Measurements from ENCODE around the gene RGMA.

RGMA gene

GRCh38 chr15:93081399-93081798 lies 7.6 kb downstream of the RGMA start:
- Histone ChIP-seq H3K4me3 (ENCODE audit: low read length in 2 of 2) (no peak overlapping the region), H3K79me1 (ENCODE audit: low read depth, low read length) (peaks cover 2% of the 10 kb centered on the region), H2AK5ac (ENCODE audit: low read depth, low read length) (no peak overlapping the region), H2AFZ (ENCODE audit: low read length) (no peak overlapping the region), H4K91ac (ENCODE audit: low read depth, low read length, poor library complexity) (no peak overlapping the region), H4K8ac (ENCODE audit: low read depth, low read length) (no peak overlapping the region), H3K4me1 (ENCODE audit: control insufficient read depth in 2 of 2, insufficient read depth in 1 of 2, low read depth in 1 of 2, low read length in 2 of 2) (peaks cover 34 to 43% of the 10 kb centered on the region in 2 donors), H3K4me2 (ENCODE audit: insufficient read depth, low read length, poor library complexity, severe bottlenecking) (no peak overlapping the region), H3K36me3 (replicated peaks in 1 of 2; ENCODE audit: control insufficient read depth in 2 of 2, insufficient read depth in 2 of 2, low read length in 2 of 2) (peaks cover 12 to 82% of the 10 kb centered on the region in 2 donors), H3K23ac (ENCODE audit: low read depth, low read length, poor library complexity) (no peak overlapping the region), H3K27ac (replicated peaks; ENCODE audit: low read length) (no peak overlapping the region), H3K9me3 (replicated peaks in 1 of 2; ENCODE audit: control insufficient read depth in 2 of 2, insufficient read depth in 1 of 2, low read depth in 1 of 2, low read length in 2 of 2) (peaks cover 0 to 27% of the 10 kb centered on the region in 2 donors), H2BK5ac (ENCODE audit: low read length) (no peak overlapping the region), H2BK15ac (ENCODE audit: low read length) (no peak overlapping the region), H3K27me3 (ENCODE audit: control insufficient read depth in 3 of 3, insufficient read depth in 3 of 3, low read depth in 1 of 3, low read length in 3 of 3) (no peaks in the 10 kb centered on the region), H3K4ac (ENCODE audit: low read length) (no peak overlapping the region), H2BK12ac (ENCODE audit: low read length) (no peak overlapping the region), H3K14ac (ENCODE audit: low read length) (no peak overlapping the region), H3K18ac (ENCODE audit: low read length) (no peak overlapping the region), H3K9ac (ENCODE audit: low read depth, low read length, poor library complexity) (no peak overlapping the region), H2BK120ac (ENCODE audit: low read depth, low read length) (no peak overlapping the region)
- no CpG with 5 or more reads among the region's 5 CpGs for WGBS, 2 donors (ENCODE audit: extremely low coverage in 2 of 2, insufficient read length in 2 of 2, insufficient replicate concordance in 1 of 2)
- DNase-seq (ENCODE audit: low spot score) = no peak

GRCh38 chr15:93080451-93080850 lies 8.6 kb downstream of the RGMA start:
- H3K9ac ChIP-seq (ENCODE audit: low read depth, low read length, poor library complexity) = no peak overlapping the region
- H3K36me3 ChIP-seq (replicated peaks in 1 of 2; ENCODE audit: control insufficient read depth in 2 of 2, insufficient read depth in 2 of 2, low read length in 2 of 2) = peaks cover 12 to 76% of the 10 kb centered on the region in 2 donors
- H3K4me3 ChIP-seq (ENCODE audit: low read length in 2 of 2) = no peak overlapping the region
- no peak overlapping the region for H2BK15ac ChIP-seq (ENCODE audit: low read length)
- H3K4me2 ChIP-seq (ENCODE audit: insufficient read depth, low read length, poor library complexity, severe bottlenecking) = peak overlapping the region; percentile 21
- H3K79me1 ChIP-seq (ENCODE audit: low read depth, low read length) = peaks cover 2% of the 10 kb centered on the region
- peak overlapping the region; percentile 22 for H3K18ac ChIP-seq (ENCODE audit: low read length)
- no peak overlapping the region for H3K4ac ChIP-seq (ENCODE audit: low read length)
- H2AFZ ChIP-seq (ENCODE audit: low read length) = no peak overlapping the region
- no peak overlapping the region for H2AK5ac ChIP-seq (ENCODE audit: low read depth, low read length)
- H2BK5ac ChIP-seq (ENCODE audit: low read length) = no peak overlapping the region
- H3K9me3 ChIP-seq (replicated peaks in 1 of 2; ENCODE audit: control insufficient read depth in 2 of 2, insufficient read depth in 1 of 2, low read depth in 1 of 2, low read length in 2 of 2) = peaks cover 0 to 27% of the 10 kb centered on the region in 2 donors
- H3K27me3 ChIP-seq (ENCODE audit: control insufficient read depth in 3 of 3, insufficient read depth in 3 of 3, low read depth in 1 of 3, low read length in 3 of 3) = no peaks in the 10 kb centered on the region
- no peak overlapping the region for H4K91ac ChIP-seq (ENCODE audit: low read depth, low read length, poor library complexity)
- no peak overlapping the region for H4K8ac ChIP-seq (ENCODE audit: low read depth, low read length)
- peak overlapping the region; percentile 11 for H3K14ac ChIP-seq (ENCODE audit: low read length)
- DNase-seq (ENCODE audit: low spot score) = no peak
- no CpG with 5 or more reads among the region's 6 CpGs for WGBS, 2 donors (ENCODE audit: extremely low coverage in 2 of 2, insufficient read length in 2 of 2, insufficient replicate concordance in 1 of 2)
- peaks cover 27 to 44% of the 10 kb centered on the region in 2 donors for H3K4me1 ChIP-seq (ENCODE audit: control insufficient read depth in 2 of 2, insufficient read depth in 1 of 2, low read depth in 1 of 2, low read length in 2 of 2)
- no peak overlapping the region for H2BK12ac ChIP-seq (ENCODE audit: low read length)
- no peak overlapping the region for H3K23ac ChIP-seq (ENCODE audit: low read depth, low read length, poor library complexity)
- no peak overlapping the region for H2BK120ac ChIP-seq (ENCODE audit: low read depth, low read length)
- H3K27ac ChIP-seq (replicated peaks; ENCODE audit: low read length) = no peak overlapping the region

- H4K91ac ChIP-seq (ENCODE audit: low read depth, low read length, poor library complexity) = no peak overlapping the region
- peaks cover 33 to 41% of the 10 kb centered on the region in 2 donors for H3K4me1 ChIP-seq (ENCODE audit: control insufficient read depth in 2 of 2, insufficient read depth in 1 of 2, low read depth in 1 of 2, low read length in 2 of 2)
- H3K27ac ChIP-seq (replicated peaks; ENCODE audit: low read length) = no peak overlapping the region
- no peak overlapping the region for H3K14ac ChIP-seq (ENCODE audit: low read length)
- no peak overlapping the region for H2BK5ac ChIP-seq (ENCODE audit: low read length)
- H3K4me3 ChIP-seq (ENCODE audit: low read length in 2 of 2) = no peak overlapping the region
- no peak overlapping the region for H3K4ac ChIP-seq (ENCODE audit: low read length)
- no peak overlapping the region for H4K8ac ChIP-seq (ENCODE audit: low read depth, low read length)
- H3K23ac ChIP-seq (ENCODE audit: low read depth, low read length, poor library complexity) = no peak overlapping the region
- no peaks in the 10 kb centered on the region for H3K27me3 ChIP-seq (ENCODE audit: control insufficient read depth in 3 of 3, insufficient read depth in 3 of 3, low read depth in 1 of 3, low read length in 3 of 3)
- peaks cover 7 to 54% of the 10 kb centered on the region in 2 donors for H3K36me3 ChIP-seq (replicated peaks in 1 of 2; ENCODE audit: control insufficient read depth in 2 of 2, insufficient read depth in 2 of 2, low read length in 2 of 2)
- H2AK5ac ChIP-seq (ENCODE audit: low read depth, low read length) = no peak overlapping the region
- H2BK15ac ChIP-seq (ENCODE audit: low read length) = no peak overlapping the region
- peaks cover 2% of the 10 kb centered on the region for H3K79me1 ChIP-seq (ENCODE audit: low read depth, low read length)
- H3K18ac ChIP-seq (ENCODE audit: low read length) = no peak overlapping the region
- no peak for DNase-seq (ENCODE audit: low spot score)
- H2BK120ac ChIP-seq (ENCODE audit: low read depth, low read length) = no peak overlapping the region
- H3K9me3 ChIP-seq (replicated peaks in 1 of 2; ENCODE audit: control insufficient read depth in 2 of 2, insufficient read depth in 1 of 2, low read depth in 1 of 2, low read length in 2 of 2) = peaks cover 0 to 3% of the 10 kb centered on the region in 2 donors
- no peak overlapping the region for H3K4me2 ChIP-seq (ENCODE audit: insufficient read depth, low read length, poor library complexity, severe bottlenecking)
- H3K9ac ChIP-seq (ENCODE audit: low read depth, low read length, poor library complexity) = no peak overlapping the region
- no CpG with 5 or more reads among the region's 5 CpGs for WGBS, 2 donors (ENCODE audit: extremely low coverage in 2 of 2, insufficient read length in 2 of 2, insufficient replicate concordance in 1 of 2)
- no peak overlapping the region for H2BK12ac ChIP-seq (ENCODE audit: low read length)
- no peak overlapping the region for H2AFZ ChIP-seq (ENCODE audit: low read length)
Observed at GRCh38 chr15:93076875-93077274, 12.1 kb downstream of the RGMA start.

- peak overlapping the region; percentile 19 for H3K4me2 ChIP-seq (ENCODE audit: insufficient read depth, low read length, poor library complexity, severe bottlenecking)
- H3K23ac ChIP-seq (ENCODE audit: low read depth, low read length, poor library complexity) = no peak overlapping the region
- no CpG with 5 or more reads among the region's 1 CpG for WGBS, 2 donors (ENCODE audit: extremely low coverage in 2 of 2, insufficient read length in 2 of 2, insufficient replicate concordance in 1 of 2)
- no peak overlapping the region for H3K18ac ChIP-seq (ENCODE audit: low read length)
- no peak overlapping the region for H3K4ac ChIP-seq (ENCODE audit: low read length)
- no peak overlapping the region for H3K9ac ChIP-seq (ENCODE audit: low read depth, low read length, poor library complexity)
- no peaks in the 10 kb centered on the region for H3K27me3 ChIP-seq (ENCODE audit: control insufficient read depth in 3 of 3, insufficient read depth in 3 of 3, low read depth in 1 of 3, low read length in 3 of 3)
- H2BK5ac ChIP-seq (ENCODE audit: low read length) = no peak overlapping the region
- DNase-seq (ENCODE audit: low spot score) = no peak
- H3K4me3 ChIP-seq (ENCODE audit: low read length in 2 of 2) = no peak overlapping the region
- H3K14ac ChIP-seq (ENCODE audit: low read length) = no peak overlapping the region
- H2AK5ac ChIP-seq (ENCODE audit: low read depth, low read length) = no peak overlapping the region
- H4K8ac ChIP-seq (ENCODE audit: low read depth, low read length) = no peak overlapping the region
- peaks cover 7 to 54% of the 10 kb centered on the region in 2 donors for H3K36me3 ChIP-seq (replicated peaks in 1 of 2; ENCODE audit: control insufficient read depth in 2 of 2, insufficient read depth in 2 of 2, low read length in 2 of 2)
- peaks cover 2% of the 10 kb centered on the region for H3K79me1 ChIP-seq (ENCODE audit: low read depth, low read length)
- H4K91ac ChIP-seq (ENCODE audit: low read depth, low read length, poor library complexity) = no peak overlapping the region
- H3K4me1 ChIP-seq (ENCODE audit: control insufficient read depth in 2 of 2, insufficient read depth in 1 of 2, low read depth in 1 of 2, low read length in 2 of 2) = peaks cover 34 to 37% of the 10 kb centered on the region in 2 donors
- H2BK12ac ChIP-seq (ENCODE audit: low read length) = no peak overlapping the region
- no peak overlapping the region for H3K27ac ChIP-seq (replicated peaks; ENCODE audit: low read length)
- no peak overlapping the region for H2AFZ ChIP-seq (ENCODE audit: low read length)
- no peak overlapping the region for H2BK120ac ChIP-seq (ENCODE audit: low read depth, low read length)
- peaks cover 0 to 2% of the 10 kb centered on the region in 2 donors for H3K9me3 ChIP-seq (replicated peaks in 1 of 2; ENCODE audit: control insufficient read depth in 2 of 2, insufficient read depth in 1 of 2, low read depth in 1 of 2, low read length in 2 of 2)
- no peak overlapping the region for H2BK15ac ChIP-seq (ENCODE audit: low read length)
Observed at GRCh38 chr15:93076217-93076616, 12.8 kb downstream of the RGMA start.
